Lower leg skin (tissue), 3 donors: ENCODE data around the gene PGAP1.

Experiments
- CTCF ChIP-seq, 3 donors: fragments of 450-650 bp; IDR thresholded peaks; one replicate each; pipeline ENCODE4 v1.5.1; 2016; ENCODE audit warnings: antibody characterized with exemption in 3 of 3, mild to moderate bottlenecking in 3 of 3, moderate library complexity in 2 of 3
- POLR2A ChIP-seq, 2 donors: fragments of 450-650 bp; IDR thresholded peaks; one replicate each; pipeline ENCODE4 v1.6.1; 2016 to 2017; ENCODE audit warnings: antibody characterized with exemption in 2 of 2, mild to moderate bottlenecking in 1 of 2, moderate library complexity in 1 of 2

GRCh38 chr2:196839574-196839973, 86.9 kb downstream of the PGAP1 start:
- no peak for TF ChIP-seq POLR2A (IDR thresholded peaks at IDR 0.05)
- no peak for TF ChIP-seq CTCF (IDR thresholded peaks at IDR 0.05)
